ENCODE results near the gene FAM156A.

DNA sequence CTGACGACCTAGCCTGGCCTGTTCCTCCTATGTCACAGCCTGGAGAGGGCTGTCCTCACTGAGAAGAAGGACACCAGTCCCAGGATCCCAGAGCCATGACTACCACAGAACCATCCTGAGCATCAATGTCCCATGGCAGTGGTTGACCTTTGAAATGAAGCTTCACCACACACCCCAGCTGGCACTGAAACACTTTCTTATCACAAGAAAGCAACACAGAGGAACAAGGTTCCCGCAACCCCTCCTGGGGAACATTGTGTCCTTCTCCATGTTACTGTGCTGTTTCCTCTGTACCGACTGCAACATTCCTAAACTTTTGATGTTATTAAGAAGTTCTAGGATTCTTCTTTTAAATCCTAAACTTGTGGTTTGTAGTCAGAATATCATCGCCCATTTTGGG is 21.2 kb upstream of the FAM156A start:
- TF ChIP-seq POLR2AphosphoS5 (IDR thresholded peaks at IDR 0.05; ENCODE audit: borderline replicate concordance, low read depth, low read length): no peak
- no peak for TF ChIP-seq EZH2 (IDR thresholded peaks at IDR 0.05)
- no peak for TF ChIP-seq FOXP2 (optimal IDR thresholded peaks at IDR 0.05; ENCODE audit: control extremely low read depth, extremely low read length, insufficient read depth)

Measured in SK-N-MC (cell line).